GM12878 (cell line): Measurements from ENCODE around the gene COQ8B. TPM values are rescaled to one million over a fixed set of nuclear protein-coding genes. Genes with fewer than 3 reads are reported as not detected.

Experiments
- GABPA ChIP-seq: IDR thresholded peaks from 2 replicates; pipeline ENCODE4 v1.6.1; 2014; ENCODE audit warnings: antibody characterized with exemption, low read depth, mild to moderate bottlenecking, inconsistent platforms
- HDGF ChIP-seq: fragments of 450-650 bp; IDR thresholded peaks from 2 replicates; pipeline ENCODE4 v1.6.1; 2016; ENCODE audit warnings: antibody characterized with exemption
- IKZF1 ChIP-seq: fragments of 450-650 bp; conservative IDR thresholded peaks from 2 replicates; pipeline ENCODE4 v1.6.1; 2017; ENCODE audit warnings: antibody characterized with exemption, mild to moderate bottlenecking
- KLF5 ChIP-seq: fragments of 450-650 bp; IDR thresholded peaks from 2 replicates; pipeline ENCODE4 v1.6.1; 2014; ENCODE audit warnings: mild to moderate bottlenecking; ENCODE audit not compliant: partially characterized antibody
- NR2C1 ChIP-seq: fragments of 450-650 bp; IDR thresholded peaks from 2 replicates; pipeline ENCODE4 v1.6.1; 2017; ENCODE audit warnings: antibody characterized with exemption, mild to moderate bottlenecking, moderate library complexity
- RBBP5 ChIP-seq: fragments of 200-600 bp; sonication (generic); conservative IDR thresholded peaks from 2 replicates; pipeline ENCODE4 v1.6.1; 2016
- RELA ChIP-seq: fragments of 450-650 bp; IDR thresholded peaks from 2 replicates; pipeline ENCODE4 v1.8.0; 2014; ENCODE audit warnings: borderline replicate concordance; ENCODE audit not compliant: partially characterized antibody
- SIN3A ChIP-seq: IDR thresholded peaks from 2 replicates; pipeline ENCODE4 v1.6.1; 2012; ENCODE audit warnings: low read depth, low read length, improper control_type of control experiment
- STAT1 ChIP-seq: fragments of 450-650 bp; conservative IDR thresholded peaks from 2 replicates; pipeline ENCODE4 v1.6.1; 2014; ENCODE audit warnings: antibody characterized with exemption, mild to moderate bottlenecking
- polyA plus RNA-seq, 11 experiments: library from polyadenylated mRNA; depleted of rRNA in 4 of 11; unstranded in 6 of 11; stranded (reverse) in 5 of 11; fragments of >200 nt; fragmentation: Nextera tagmentation in 4 of 11; fragmentation: Illumina TruSeq in 1 of 11; extraction: Ambion mirVana in 4 of 11; extraction: Trizol in 1 of 11; gene quantifications; 1 replicate in 1 of 11; 2 replicates in 10 of 11; pipeline versions ENCODE4 v1.2.1 to v1.2.3, GENCODE V29; 2011 to 2016; ENCODE audit warnings: inconsistent platforms in 2 of 11, missing spikeins in 2 of 11, low read depth in 1 of 11
- total RNA-seq, 4 experiments: library from RNA; depleted of rRNA in 3 of 4; stranded (reverse); fragments of >200 nt in 3 of 4; fragmentation: Illumina TruSeq in 1 of 4; extraction: Trizol in 1 of 4; gene quantifications; 2 replicates each; pipeline versions ENCODE4 v1.2.1 to v1.2.3, GENCODE V29; 2013 to 2021
- TF ChIP-seq, protein P1 (sequence below): fragments of 450-650 bp; IDR thresholded peaks from 2 replicates; pipeline ENCODE4 v1.6.1; 2016; ENCODE audit warnings: mild to moderate bottlenecking, moderate library complexity, borderline replicate concordance
- TF ChIP-seq, protein P2 (sequence below): fragments of 450-650 bp; conservative IDR thresholded peaks from 2 replicates; pipeline ENCODE4 v1.6.1; 2017; ENCODE audit warnings: mild to moderate bottlenecking, moderate library complexity
- TF ChIP-seq, protein P3 (sequence below): IDR thresholded peaks from 2 replicates; pipeline ENCODE4 v1.6.1; 2012; ENCODE audit warnings: low read length, inconsistent platforms

COQ8B gene
- total and polyA plus RNA-seq, 10 of the 15 experiments (the other 5 are each of a cell fraction or from before 2014, with no cell fraction given): 0.39 to 37.1 (median 16.8) TPM

DNA sequence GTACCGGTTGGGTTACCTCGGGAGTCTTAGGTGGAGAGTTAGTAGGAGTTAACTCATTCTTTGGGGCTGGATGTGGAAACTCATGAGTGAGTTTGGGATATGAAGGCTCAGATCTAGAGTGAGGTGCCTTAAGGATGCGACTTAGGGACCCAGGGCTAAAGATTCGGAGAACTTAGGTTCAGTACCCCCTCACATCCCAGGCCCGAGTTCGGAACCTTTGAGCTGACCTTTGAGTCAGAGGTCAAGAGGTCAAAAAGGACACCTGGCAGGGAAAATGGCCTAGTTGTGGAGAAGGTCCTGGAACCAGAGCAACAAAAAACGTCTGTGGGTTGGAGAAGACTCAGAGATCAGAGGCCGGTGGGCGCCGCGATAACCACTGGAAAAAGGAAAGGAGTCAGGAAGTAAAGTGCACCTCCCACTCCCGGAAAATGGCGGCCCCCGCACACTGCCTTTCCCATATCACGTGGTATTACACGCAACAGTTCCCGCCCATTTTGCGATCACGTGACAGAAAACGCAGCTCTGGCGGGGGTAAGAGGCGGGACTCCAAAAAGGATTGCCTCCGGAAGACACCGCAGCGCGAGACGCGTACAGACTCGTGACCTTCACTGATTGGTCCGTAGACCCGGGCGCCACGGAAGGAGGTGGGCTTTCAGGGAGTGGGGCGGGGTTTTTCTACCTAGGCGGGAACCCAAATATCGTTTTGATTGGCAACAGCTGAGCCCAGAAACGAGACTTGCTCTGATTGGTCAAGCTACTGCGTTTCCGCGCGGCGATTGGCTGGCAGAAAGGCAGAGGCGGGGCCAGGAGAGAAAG lies 33.6 kb upstream of the COQ8B start, which contains the start of gene ACTMAP (continued):
- peak; percentile 95 for TF ChIP-seq IKZF1
- TF ChIP-seq RELA: peak; percentile 90
- TF ChIP-seq GABPA: peak; percentile 65
- no peak for TF ChIP-seq KLF5
- TF ChIP-seq NR2C1: peak; percentile 96
- 0 out of 2 replicates have a peak, but pooled peaks have one; percentile 19 for TF ChIP-seq STAT1
- TF ChIP-seq, protein P1, sequence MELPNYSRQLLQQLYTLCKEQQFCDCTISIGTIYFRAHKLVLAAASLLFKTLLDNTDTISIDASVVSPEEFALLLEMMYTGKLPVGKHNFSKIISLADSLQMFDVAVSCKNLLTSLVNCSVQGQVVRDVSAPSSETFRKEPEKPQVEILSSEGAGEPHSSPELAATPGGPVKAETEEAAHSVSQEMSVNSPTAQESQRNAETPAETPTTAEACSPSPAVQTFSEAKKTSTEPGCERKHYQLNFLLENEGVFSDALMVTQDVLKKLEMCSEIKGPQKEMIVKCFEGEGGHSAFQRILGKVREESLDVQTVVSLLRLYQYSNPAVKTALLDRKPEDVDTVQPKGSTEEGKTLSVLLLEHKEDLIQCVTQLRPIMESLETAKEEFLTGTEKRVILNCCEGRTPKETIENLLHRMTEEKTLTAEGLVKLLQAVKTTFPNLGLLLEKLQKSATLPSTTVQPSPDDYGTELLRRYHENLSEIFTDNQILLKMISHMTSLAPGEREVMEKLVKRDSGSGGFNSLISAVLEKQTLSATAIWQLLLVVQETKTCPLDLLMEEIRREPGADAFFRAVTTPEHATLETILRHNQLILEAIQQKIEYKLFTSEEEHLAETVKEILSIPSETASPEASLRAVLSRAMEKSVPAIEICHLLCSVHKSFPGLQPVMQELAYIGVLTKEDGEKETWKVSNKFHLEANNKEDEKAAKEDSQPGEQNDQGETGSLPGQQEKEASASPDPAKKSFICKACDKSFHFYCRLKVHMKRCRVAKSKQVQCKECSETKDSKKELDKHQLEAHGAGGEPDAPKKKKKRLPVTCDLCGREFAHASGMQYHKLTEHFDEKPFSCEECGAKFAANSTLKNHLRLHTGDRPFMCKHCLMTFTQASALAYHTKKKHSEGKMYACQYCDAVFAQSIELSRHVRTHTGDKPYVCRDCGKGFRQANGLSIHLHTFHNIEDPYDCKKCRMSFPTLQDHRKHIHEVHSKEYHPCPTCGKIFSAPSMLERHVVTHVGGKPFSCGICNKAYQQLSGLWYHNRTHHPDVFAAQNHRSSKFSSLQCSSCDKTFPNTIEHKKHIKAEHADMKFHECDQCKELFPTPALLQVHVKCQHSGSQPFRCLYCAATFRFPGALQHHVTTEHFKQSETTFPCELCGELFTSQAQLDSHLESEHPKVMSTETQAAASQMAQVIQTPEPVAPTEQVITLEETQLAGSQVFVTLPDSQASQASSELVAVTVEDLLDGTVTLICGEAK: peak; percentile 68; the same call in 1 of the 2 replicates
- TF ChIP-seq SIN3A: peak; percentile 79; the same call in 1 of the 2 replicates
- TF ChIP-seq, protein P2, sequence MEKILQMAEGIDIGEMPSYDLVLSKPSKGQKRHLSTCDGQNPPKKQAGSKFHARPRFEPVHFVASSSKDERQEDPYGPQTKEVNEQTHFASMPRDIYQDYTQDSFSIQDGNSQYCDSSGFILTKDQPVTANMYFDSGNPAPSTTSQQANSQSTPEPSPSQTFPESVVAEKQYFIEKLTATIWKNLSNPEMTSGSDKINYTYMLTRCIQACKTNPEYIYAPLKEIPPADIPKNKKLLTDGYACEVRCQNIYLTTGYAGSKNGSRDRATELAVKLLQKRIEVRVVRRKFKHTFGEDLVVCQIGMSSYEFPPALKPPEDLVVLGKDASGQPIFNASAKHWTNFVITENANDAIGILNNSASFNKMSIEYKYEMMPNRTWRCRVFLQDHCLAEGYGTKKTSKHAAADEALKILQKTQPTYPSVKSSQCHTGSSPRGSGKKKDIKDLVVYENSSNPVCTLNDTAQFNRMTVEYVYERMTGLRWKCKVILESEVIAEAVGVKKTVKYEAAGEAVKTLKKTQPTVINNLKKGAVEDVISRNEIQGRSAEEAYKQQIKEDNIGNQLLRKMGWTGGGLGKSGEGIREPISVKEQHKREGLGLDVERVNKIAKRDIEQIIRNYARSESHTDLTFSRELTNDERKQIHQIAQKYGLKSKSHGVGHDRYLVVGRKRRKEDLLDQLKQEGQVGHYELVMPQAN: peak; percentile 63; the same call in 1 of the 2 replicates
- TF ChIP-seq HDGF: peak; percentile 64; the same call in 1 of the 2 replicates
- TF ChIP-seq, protein P3, sequence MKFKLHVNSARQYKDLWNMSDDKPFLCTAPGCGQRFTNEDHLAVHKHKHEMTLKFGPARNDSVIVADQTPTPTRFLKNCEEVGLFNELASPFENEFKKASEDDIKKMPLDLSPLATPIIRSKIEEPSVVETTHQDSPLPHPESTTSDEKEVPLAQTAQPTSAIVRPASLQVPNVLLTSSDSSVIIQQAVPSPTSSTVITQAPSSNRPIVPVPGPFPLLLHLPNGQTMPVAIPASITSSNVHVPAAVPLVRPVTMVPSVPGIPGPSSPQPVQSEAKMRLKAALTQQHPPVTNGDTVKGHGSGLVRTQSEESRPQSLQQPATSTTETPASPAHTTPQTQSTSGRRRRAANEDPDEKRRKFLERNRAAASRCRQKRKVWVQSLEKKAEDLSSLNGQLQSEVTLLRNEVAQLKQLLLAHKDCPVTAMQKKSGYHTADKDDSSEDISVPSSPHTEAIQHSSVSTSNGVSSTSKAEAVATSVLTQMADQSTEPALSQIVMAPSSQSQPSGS: no peak
- TF ChIP-seq RBBP5: no peak
